ENCODE data around the gene B4GALT5.

B4GALT5 gene

GRCh38 chr20:49749625-49750024 is 35.9 kb upstream of the B4GALT5 start:
- TF ChIP-seq CTCF (IDR thresholded peaks at IDR 0.05; ENCODE audit: insufficient read depth, low read depth, low read length, missing control alignments) = no peak
- DNase-seq (ENCODE audit: low read depth) = no peak
- H3K4me3 ChIP-seq (ENCODE audit: low read length) = no peak overlapping the region

GRCh38 chr20:49748525-49748838 is 34.8 kb upstream of the B4GALT5 start:
- no peak for TF ChIP-seq CTCF (IDR thresholded peaks at IDR 0.05; ENCODE audit: insufficient read depth, low read depth, low read length, missing control alignments)
- no peak for DNase-seq (ENCODE audit: low read depth)
- no peak overlapping the region for H3K4me3 ChIP-seq (ENCODE audit: low read length)

GRCh38 chr20:49747707-49748524 is 34.2 kb upstream of the B4GALT5 start:
- DNase-seq (ENCODE audit: low read depth) = no peak
- no peak overlapping the region for H3K4me3 ChIP-seq (ENCODE audit: low read length)
- no peak for TF ChIP-seq CTCF (IDR thresholded peaks at IDR 0.05; ENCODE audit: insufficient read depth, low read depth, low read length, missing control alignments)

GRCh38 chr20:49742948-49743347 is 29.3 kb upstream of the B4GALT5 start:
- no peak for TF ChIP-seq CTCF (IDR thresholded peaks at IDR 0.05; ENCODE audit: insufficient read depth, low read depth, low read length, missing control alignments)
- H3K4me3 ChIP-seq (ENCODE audit: low read length) = no peak overlapping the region
- DNase-seq (ENCODE audit: low read depth) = peak; percentile 50

- DNase-seq (ENCODE audit: low read depth) = no peak
- no peak overlapping the region for H3K4me3 ChIP-seq (ENCODE audit: low read length)
- no peak for TF ChIP-seq CTCF (IDR thresholded peaks at IDR 0.05; ENCODE audit: insufficient read depth, low read depth, low read length, missing control alignments)
Observed at GRCh38 chr20:49741977-49742376, 28.3 kb upstream of the B4GALT5 start.

GRCh38 chr20:49740807-49741206 is 27.1 kb upstream of the B4GALT5 start:
- TF ChIP-seq CTCF (IDR thresholded peaks at IDR 0.05; ENCODE audit: insufficient read depth, low read depth, low read length, missing control alignments) = no peak
- no peak overlapping the region for H3K4me3 ChIP-seq (ENCODE audit: low read length)
- no peak for DNase-seq (ENCODE audit: low read depth)

- no peak for TF ChIP-seq CTCF (IDR thresholded peaks at IDR 0.05; ENCODE audit: insufficient read depth, low read depth, low read length, missing control alignments)
- H3K4me3 ChIP-seq (ENCODE audit: low read length) = no peak overlapping the region
- DNase-seq (ENCODE audit: low read depth) = no peak
Observed at GRCh38 chr20:49739042-49739441, 25.4 kb upstream of the B4GALT5 start.
